ENCODE results near the gene SREBF1. TPM values are rescaled to one million over a fixed set of nuclear protein-coding genes. Genes with fewer than 3 reads are reported as not detected.

The SREBF1 gene
- polyA plus RNA-seq, 3 donors = 7.6 to 35.9 (median 10.5) TPM

DNA sequence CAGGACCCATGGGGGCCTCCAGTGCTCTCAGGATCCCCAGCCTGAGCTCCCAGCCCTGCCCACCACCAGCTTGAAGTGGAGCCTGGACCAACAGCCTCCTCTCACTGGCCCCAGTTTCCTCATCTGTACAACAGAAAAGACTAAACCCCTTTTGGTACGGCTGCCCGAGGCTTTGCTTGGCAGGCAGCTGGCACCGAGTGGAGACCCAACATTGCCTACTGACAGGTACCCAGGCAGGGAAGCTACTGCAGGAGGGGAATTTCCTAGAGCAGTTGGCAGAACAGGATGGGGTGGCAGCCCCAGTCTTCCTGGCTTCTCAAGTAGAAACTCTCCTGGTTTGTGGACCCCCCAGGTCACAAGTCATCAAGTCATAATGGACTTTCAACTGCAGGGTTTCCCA lies 14.2 kb downstream of the SREBF1 start:
- 51% methylated on average over 3 of the region's 3 CpGs for WGBS (ENCODE audit: insufficient coverage)
- Histone ChIP-seq H3K9me3 (replicated peaks in 1 of 2; ENCODE audit: control insufficient read depth in 1 of 2, insufficient read depth in 1 of 2, low read length in 2 of 2) (no peaks in the 10 kb centered on the region), H3K27me3 (ENCODE audit: control insufficient read depth in 2 of 2, insufficient read depth in 2 of 2, low read length in 2 of 2) (no peaks in the 10 kb centered on the region), H3K4me2 (replicated peaks; ENCODE audit: extremely low read depth, low read length, poor library complexity, severe bottlenecking) (peak overlapping the region; percentile 91), H3K36me3 (replicated peaks in 1 of 2; ENCODE audit: control insufficient read depth in 1 of 2, insufficient read depth in 2 of 2, low read length in 2 of 2) (peaks cover 14 to 17% of the 10 kb centered on the region in 2 donors), H2AFZ (ENCODE audit: insufficient read depth, low read depth, low read length, poor library complexity, severe bottlenecking) (no peak overlapping the region), H3K4me1 (ENCODE audit: control insufficient read depth in 1 of 2, insufficient read depth in 2 of 2, low read length in 2 of 2) (peaks cover 68 to 71% of the 10 kb centered on the region in 2 donors), H3K9ac (ENCODE audit: insufficient read depth, low read length, poor library complexity, severe bottlenecking) (no peak overlapping the region), H4K20me1 (ENCODE audit: insufficient read depth, low read length) (peaks cover 92% of the 10 kb centered on the region), H3K4me3 (replicated peaks in 1 of 3; ENCODE audit: low read depth in 2 of 3, low read length in 3 of 3) (no peak overlapping the region), H3K27ac (ENCODE audit: low read depth in 1 of 2, low read length in 2 of 2) (no peak overlapping the region), H3K79me2 (ENCODE audit: insufficient read depth, low read length) (peaks cover 21% of the 10 kb centered on the region)
- peaks cover 0 to 9% (median 5%) of the 10 kb centered on the region in 3 donors for H3K27me3 Mint-ChIP-seq (ENCODE audit: low read depth in 3 of 3)
- intact Hi-C loops (cut with micrococcal nuclease) = no loop called here
- H3K27ac Mint-ChIP-seq = peak overlapping the region in 1 of 7 donors; percentile 4
- peaks cover 0 to 2% (median 0%) of the 10 kb centered on the region in 7 donors for H3K9me3 Mint-ChIP-seq
- TF ChIP-seq, protein P1, sequence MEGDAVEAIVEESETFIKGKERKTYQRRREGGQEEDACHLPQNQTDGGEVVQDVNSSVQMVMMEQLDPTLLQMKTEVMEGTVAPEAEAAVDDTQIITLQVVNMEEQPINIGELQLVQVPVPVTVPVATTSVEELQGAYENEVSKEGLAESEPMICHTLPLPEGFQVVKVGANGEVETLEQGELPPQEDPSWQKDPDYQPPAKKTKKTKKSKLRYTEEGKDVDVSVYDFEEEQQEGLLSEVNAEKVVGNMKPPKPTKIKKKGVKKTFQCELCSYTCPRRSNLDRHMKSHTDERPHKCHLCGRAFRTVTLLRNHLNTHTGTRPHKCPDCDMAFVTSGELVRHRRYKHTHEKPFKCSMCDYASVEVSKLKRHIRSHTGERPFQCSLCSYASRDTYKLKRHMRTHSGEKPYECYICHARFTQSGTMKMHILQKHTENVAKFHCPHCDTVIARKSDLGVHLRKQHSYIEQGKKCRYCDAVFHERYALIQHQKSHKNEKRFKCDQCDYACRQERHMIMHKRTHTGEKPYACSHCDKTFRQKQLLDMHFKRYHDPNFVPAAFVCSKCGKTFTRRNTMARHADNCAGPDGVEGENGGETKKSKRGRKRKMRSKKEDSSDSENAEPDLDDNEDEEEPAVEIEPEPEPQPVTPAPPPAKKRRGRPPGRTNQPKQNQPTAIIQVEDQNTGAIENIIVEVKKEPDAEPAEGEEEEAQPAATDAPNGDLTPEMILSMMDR (IDR thresholded peaks at IDR 0.05) = no peak
- DNase-seq = no peak
- peaks cover 77% of the 10 kb centered on the region for H3K4me1 Mint-ChIP-seq
- H3K36me3 Mint-ChIP-seq = peaks cover 37 to 49% of the 10 kb centered on the region in 2 donors
- peak overlapping the region; percentile 31 to 55 for H3K4me3 Mint-ChIP-seq

DNA sequence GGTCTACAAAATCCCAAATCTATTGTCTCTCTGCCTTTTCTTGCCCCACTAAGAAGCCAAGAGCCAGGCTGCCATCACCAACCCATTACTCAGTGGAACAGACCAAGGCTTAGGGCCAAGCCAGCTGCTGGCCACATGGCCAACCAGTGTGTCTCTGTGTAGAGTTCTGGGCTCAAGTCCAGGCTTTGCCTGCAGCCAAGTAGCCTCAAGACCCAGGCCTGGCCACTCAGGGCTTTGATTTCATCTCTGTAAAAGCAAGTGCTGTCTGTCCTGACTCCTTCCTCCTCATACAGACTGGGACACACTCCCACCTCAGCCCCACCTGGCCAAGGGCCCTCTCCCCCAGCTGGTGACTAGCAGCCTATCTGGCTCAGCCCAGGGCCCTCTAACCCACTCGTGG lies 14.6 kb downstream of the SREBF1 start:
- DNase-seq = no peak
- no peaks in the 10 kb centered on the region for H3K9me3 ChIP-seq (replicated peaks in 1 of 2; ENCODE audit: control insufficient read depth in 1 of 2, insufficient read depth in 1 of 2, low read length in 2 of 2)
- 89% methylated on average over 1 of the region's 1 CpG for WGBS (ENCODE audit: insufficient coverage)
- H3K27me3 ChIP-seq (ENCODE audit: control insufficient read depth in 2 of 2, insufficient read depth in 2 of 2, low read length in 2 of 2) = no peaks in the 10 kb centered on the region
- H3K4me2 ChIP-seq (replicated peaks; ENCODE audit: extremely low read depth, low read length, poor library complexity, severe bottlenecking) = no peak overlapping the region
- H3K4me3 Mint-ChIP-seq = no peak overlapping the region
- H3K27ac Mint-ChIP-seq = peak overlapping the region in 2 of 7 donors; percentile 4 to 75
- H3K36me3 Mint-ChIP-seq = peaks cover 40 to 50% of the 10 kb centered on the region in 2 donors
- intact Hi-C loops (cut with micrococcal nuclease) = no loop called here
- H4K20me1 ChIP-seq (ENCODE audit: insufficient read depth, low read length) = peaks cover 88% of the 10 kb centered on the region
- no peak overlapping the region for H3K9ac ChIP-seq (ENCODE audit: insufficient read depth, low read length, poor library complexity, severe bottlenecking)
- no peak overlapping the region for H3K4me3 ChIP-seq (replicated peaks in 1 of 3; ENCODE audit: low read depth in 2 of 3, low read length in 3 of 3)
- H3K27ac ChIP-seq (ENCODE audit: low read depth in 1 of 2, low read length in 2 of 2) = no peak overlapping the region
- H3K27me3 Mint-ChIP-seq (ENCODE audit: low read depth in 3 of 3) = peaks cover 0 to 9% (median 5%) of the 10 kb centered on the region in 3 donors
- H2AFZ ChIP-seq (ENCODE audit: insufficient read depth, low read depth, low read length, poor library complexity, severe bottlenecking) = no peak overlapping the region
- peaks cover 0 to 2% (median 0%) of the 10 kb centered on the region in 7 donors for H3K9me3 Mint-ChIP-seq
- H3K36me3 ChIP-seq (replicated peaks in 1 of 2; ENCODE audit: control insufficient read depth in 1 of 2, insufficient read depth in 2 of 2, low read length in 2 of 2) = peaks cover 18 to 21% of the 10 kb centered on the region in 2 donors
- TF ChIP-seq, protein P1 (IDR thresholded peaks at IDR 0.05) = no peak
- H3K4me1 Mint-ChIP-seq = peaks cover 77% of the 10 kb centered on the region
- peaks cover 68 to 70% of the 10 kb centered on the region in 2 donors for H3K4me1 ChIP-seq (ENCODE audit: control insufficient read depth in 1 of 2, insufficient read depth in 2 of 2, low read length in 2 of 2)
- H3K79me2 ChIP-seq (ENCODE audit: insufficient read depth, low read length) = peaks cover 21% of the 10 kb centered on the region

All from CD14-positive monocyte (primary cell).